Uterus (tissue), 2 donors: Measurements from ENCODE around the gene MKLN1.

Experiments used
- POLR2A ChIP-seq, 2 donors: fragments of 450-650 bp; IDR thresholded peaks; one replicate each; pipeline ENCODE4 v1.6.1; 2016; ENCODE audit warnings: antibody characterized with exemption in 2 of 2, mild to moderate bottlenecking in 1 of 2, moderate library complexity in 1 of 2
- TF ChIP-seq, protein P1 (sequence below), 4 experiments: fragments of 200-600 bp in 2 of 4; fragments of 450-650 bp in 2 of 4; sonication (generic) in 2 of 4; IDR thresholded peaks; one replicate each; pipeline ENCODE4 v1.5.1; 2016 to 2019; ENCODE audit warnings: antibody characterized with exemption in 4 of 4, mild to moderate bottlenecking in 2 of 4, moderate library complexity in 1 of 4

DNA sequence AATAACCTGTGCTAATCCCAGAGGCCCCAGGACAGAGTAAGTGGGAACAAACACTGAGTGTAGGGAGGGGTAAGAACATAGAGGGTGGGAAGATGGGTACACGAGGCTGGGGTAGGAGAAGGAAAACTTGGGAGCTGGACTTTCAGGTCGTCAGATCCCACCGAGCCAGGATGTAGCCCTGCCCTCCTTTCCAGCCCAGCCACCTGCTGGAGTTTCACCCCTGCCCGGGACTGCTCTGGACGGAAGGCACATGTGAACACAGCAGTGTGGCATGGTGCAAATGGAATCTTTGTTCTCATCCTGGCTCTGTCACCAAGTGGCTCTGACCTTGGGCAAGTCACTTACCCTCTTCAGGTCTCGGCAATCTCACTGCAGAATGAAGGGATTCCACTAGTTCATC is 176.0 kb downstream of the MKLN1 start:
- TF ChIP-seq, protein P1, sequence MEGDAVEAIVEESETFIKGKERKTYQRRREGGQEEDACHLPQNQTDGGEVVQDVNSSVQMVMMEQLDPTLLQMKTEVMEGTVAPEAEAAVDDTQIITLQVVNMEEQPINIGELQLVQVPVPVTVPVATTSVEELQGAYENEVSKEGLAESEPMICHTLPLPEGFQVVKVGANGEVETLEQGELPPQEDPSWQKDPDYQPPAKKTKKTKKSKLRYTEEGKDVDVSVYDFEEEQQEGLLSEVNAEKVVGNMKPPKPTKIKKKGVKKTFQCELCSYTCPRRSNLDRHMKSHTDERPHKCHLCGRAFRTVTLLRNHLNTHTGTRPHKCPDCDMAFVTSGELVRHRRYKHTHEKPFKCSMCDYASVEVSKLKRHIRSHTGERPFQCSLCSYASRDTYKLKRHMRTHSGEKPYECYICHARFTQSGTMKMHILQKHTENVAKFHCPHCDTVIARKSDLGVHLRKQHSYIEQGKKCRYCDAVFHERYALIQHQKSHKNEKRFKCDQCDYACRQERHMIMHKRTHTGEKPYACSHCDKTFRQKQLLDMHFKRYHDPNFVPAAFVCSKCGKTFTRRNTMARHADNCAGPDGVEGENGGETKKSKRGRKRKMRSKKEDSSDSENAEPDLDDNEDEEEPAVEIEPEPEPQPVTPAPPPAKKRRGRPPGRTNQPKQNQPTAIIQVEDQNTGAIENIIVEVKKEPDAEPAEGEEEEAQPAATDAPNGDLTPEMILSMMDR (IDR thresholded peaks at IDR 0.05) = no peak
- no peak for TF ChIP-seq POLR2A (IDR thresholded peaks at IDR 0.05)
